ENCODE results near the gene PLEKHG4.

Gene PLEKHG4

GRCh38 chr16:67238806-67239470 is 40.4 kb upstream of the PLEKHG4 start:
- H3K27me3 ChIP-seq (ENCODE audit: low read length): no peaks in the 10 kb centered on the region
- H3K9me2 ChIP-seq (replicated peaks; ENCODE audit: insufficient read depth, low read length): no peaks in the 10 kb centered on the region
- no peaks in the 10 kb centered on the region for H3K36me3 ChIP-seq (ENCODE audit: low read length)
- no peaks in the 10 kb centered on the region for H3K79me2 ChIP-seq (ENCODE audit: insufficient read depth, low read length)
- no peaks in the 10 kb centered on the region; the same call in 1 of the 2 replicates for H4K20me1 ChIP-seq (ENCODE audit: low read depth, low read length)
- no peak overlapping the region for H3K9ac ChIP-seq (ENCODE audit: low read length)
- no peak overlapping the region for H2AFZ ChIP-seq (ENCODE audit: low read depth, low read length, severe bottlenecking)
- no peak overlapping the region for H3K27ac ChIP-seq (ENCODE audit: low read depth, low read length)
- H3F3A ChIP-seq (ENCODE audit: insufficient read depth): no peaks in the 10 kb centered on the region
- TF ChIP-seq EZH2phosphoT487 (conservative IDR thresholded peaks at IDR 0.05; ENCODE audit: low read length) (no peak), CTCF (IDR thresholded peaks at IDR 0.05; ENCODE audit: insufficient read depth, low read length, poor library complexity, severe bottlenecking) (no peak)
- H3K4me2 ChIP-seq (ENCODE audit: low read depth, low read length, poor library complexity, severe bottlenecking): no peak overlapping the region
- no peaks in the 10 kb centered on the region for H3K9me3 ChIP-seq (ENCODE audit: insufficient read depth, low read length)
- H3K4me3 ChIP-seq (ENCODE audit: insufficient read depth, low read length, poor library complexity, severe bottlenecking): no peak overlapping the region

GRCh38 chr16:67240506-67240905 is 38.8 kb upstream of the PLEKHG4 start:
- Histone ChIP-seq H4K20me1 (ENCODE audit: low read depth, low read length) (no peaks in the 10 kb centered on the region; the same call in 1 of the 2 replicates), H3K9me2 (replicated peaks; ENCODE audit: insufficient read depth, low read length) (no peaks in the 10 kb centered on the region), H3F3A (ENCODE audit: insufficient read depth) (no peaks in the 10 kb centered on the region), H3K4me2 (ENCODE audit: low read depth, low read length, poor library complexity, severe bottlenecking) (no peak overlapping the region), H3K9me3 (ENCODE audit: insufficient read depth, low read length) (no peaks in the 10 kb centered on the region), H3K4me3 (ENCODE audit: insufficient read depth, low read length, poor library complexity, severe bottlenecking) (no peak overlapping the region), H3K27me3 (ENCODE audit: low read length) (no peaks in the 10 kb centered on the region), H3K36me3 (ENCODE audit: low read length) (no peaks in the 10 kb centered on the region), H3K27ac (ENCODE audit: low read depth, low read length) (no peak overlapping the region), H3K79me2 (ENCODE audit: insufficient read depth, low read length) (no peaks in the 10 kb centered on the region), H2AFZ (ENCODE audit: low read depth, low read length, severe bottlenecking) (no peak overlapping the region), H3K9ac (ENCODE audit: low read length) (no peak overlapping the region)
- no peak for TF ChIP-seq EZH2phosphoT487 (conservative IDR thresholded peaks at IDR 0.05; ENCODE audit: low read length)
- no peak for TF ChIP-seq CTCF (IDR thresholded peaks at IDR 0.05; ENCODE audit: insufficient read depth, low read length, poor library complexity, severe bottlenecking)

- no peaks in the 10 kb centered on the region; the same call in 1 of the 2 replicates for H4K20me1 ChIP-seq (ENCODE audit: low read depth, low read length)
- no peaks in the 10 kb centered on the region for H3K9me2 ChIP-seq (replicated peaks; ENCODE audit: insufficient read depth, low read length)
- no peak overlapping the region for H3K4me3 ChIP-seq (ENCODE audit: insufficient read depth, low read length, poor library complexity, severe bottlenecking)
- H3K27ac ChIP-seq (ENCODE audit: low read depth, low read length): no peak overlapping the region
- H3K27me3 ChIP-seq (ENCODE audit: low read length): no peaks in the 10 kb centered on the region
- H3K4me2 ChIP-seq (ENCODE audit: low read depth, low read length, poor library complexity, severe bottlenecking): no peak overlapping the region
- H3K79me2 ChIP-seq (ENCODE audit: insufficient read depth, low read length): no peaks in the 10 kb centered on the region
- H3F3A ChIP-seq (ENCODE audit: insufficient read depth): no peaks in the 10 kb centered on the region
- TF ChIP-seq CTCF (IDR thresholded peaks at IDR 0.05; ENCODE audit: insufficient read depth, low read length, poor library complexity, severe bottlenecking) (no peak), EZH2phosphoT487 (conservative IDR thresholded peaks at IDR 0.05; ENCODE audit: low read length) (no peak)
- H2AFZ ChIP-seq (ENCODE audit: low read depth, low read length, severe bottlenecking): no peak overlapping the region
- H3K9me3 ChIP-seq (ENCODE audit: insufficient read depth, low read length): no peaks in the 10 kb centered on the region
- H3K9ac ChIP-seq (ENCODE audit: low read length): no peak overlapping the region
- H3K36me3 ChIP-seq (ENCODE audit: low read length): no peaks in the 10 kb centered on the region
Measured at GRCh38 chr16:67241008-67241900, 38.1 kb upstream of the PLEKHG4 start.
